Naive B cell (primary cell): ENCODE measurements around the gene ZNF81. TPM values are rescaled to one million over a fixed set of nuclear protein-coding genes. Genes with fewer than 3 reads are reported as not detected.
"Not testable (repeated sequence)": the region's sequence is repeated elsewhere in the genome, so short reads cannot be mapped to it uniquely, and the experiment has no call there.

Experiments
- ATAC-seq, 2 donors: fragments of 150-1000 bp; cut with Tn5 transposase; 2 replicates each; pipeline ENCODE4 v1.10.0; 2021; ENCODE audit warnings: low read depth in 2 of 2, mild to moderate bottlenecking in 2 of 2, moderate library complexity in 2 of 2
- DNase-seq: peaks from one replicate; pipeline ENCODE4 v3.0.0; 2022
- H3K27ac Mint-ChIP-seq, 6 donors: one replicate each; pipeline ENCODE4 v1.8.0; 2020 to 2022; ENCODE audit warnings: mild to moderate bottlenecking in 6 of 6, mixed read lengths in 6 of 6, moderate library complexity in 5 of 6, inconsistent platforms in 2 of 6
- H3K27me3 Mint-ChIP-seq, 3 donors: one replicate each; pipeline ENCODE4 v1.8.0; 2021 to 2022; ENCODE audit warnings: mixed read lengths in 3 of 3, mild to moderate bottlenecking in 1 of 3
- H3K36me3 Mint-ChIP-seq, 2 donors: one replicate each; pipeline ENCODE4 v1.8.0; 2020 to 2022; ENCODE audit warnings: mixed read lengths in 2 of 2, inconsistent platforms in 1 of 2, mild to moderate bottlenecking in 1 of 2
- H3K4me1 Mint-ChIP-seq, 3 donors: one replicate each; pipeline ENCODE4 v1.8.0; 2020 to 2022; ENCODE audit warnings: mixed read lengths in 3 of 3, inconsistent platforms in 1 of 3, mild to moderate bottlenecking in 1 of 3, moderate library complexity in 1 of 3
- H3K4me3 Mint-ChIP-seq, 8 donors: one replicate each; pipeline ENCODE4 v1.8.0; 2020 to 2022; ENCODE audit warnings: mild to moderate bottlenecking in 8 of 8, mixed read lengths in 8 of 8, moderate library complexity in 8 of 8, inconsistent platforms in 2 of 8
- H3K9me3 Mint-ChIP-seq, 7 donors: one replicate each; pipeline ENCODE4 v1.8.0; 2020 to 2022; ENCODE audit warnings: mixed read lengths in 7 of 7, mild to moderate bottlenecking in 5 of 7, inconsistent platforms in 2 of 7, moderate library complexity in 1 of 7
- polyA plus RNA-seq, 6 donors: library from polyadenylated mRNA; unstranded; fragments of 300-500 nt; fragmentation: Illumina TruSeq; gene quantifications; one replicate each; pipeline ENCODE4 v1.2.3, GENCODE V29; 2021; ENCODE audit warnings: low read depth in 6 of 6

The ZNF81 gene
- polyA plus RNA-seq, 6 donors from 2014 or later, result 3.4 to 6.3 (median 5.2) TPM; not detected in 1

DNA sequence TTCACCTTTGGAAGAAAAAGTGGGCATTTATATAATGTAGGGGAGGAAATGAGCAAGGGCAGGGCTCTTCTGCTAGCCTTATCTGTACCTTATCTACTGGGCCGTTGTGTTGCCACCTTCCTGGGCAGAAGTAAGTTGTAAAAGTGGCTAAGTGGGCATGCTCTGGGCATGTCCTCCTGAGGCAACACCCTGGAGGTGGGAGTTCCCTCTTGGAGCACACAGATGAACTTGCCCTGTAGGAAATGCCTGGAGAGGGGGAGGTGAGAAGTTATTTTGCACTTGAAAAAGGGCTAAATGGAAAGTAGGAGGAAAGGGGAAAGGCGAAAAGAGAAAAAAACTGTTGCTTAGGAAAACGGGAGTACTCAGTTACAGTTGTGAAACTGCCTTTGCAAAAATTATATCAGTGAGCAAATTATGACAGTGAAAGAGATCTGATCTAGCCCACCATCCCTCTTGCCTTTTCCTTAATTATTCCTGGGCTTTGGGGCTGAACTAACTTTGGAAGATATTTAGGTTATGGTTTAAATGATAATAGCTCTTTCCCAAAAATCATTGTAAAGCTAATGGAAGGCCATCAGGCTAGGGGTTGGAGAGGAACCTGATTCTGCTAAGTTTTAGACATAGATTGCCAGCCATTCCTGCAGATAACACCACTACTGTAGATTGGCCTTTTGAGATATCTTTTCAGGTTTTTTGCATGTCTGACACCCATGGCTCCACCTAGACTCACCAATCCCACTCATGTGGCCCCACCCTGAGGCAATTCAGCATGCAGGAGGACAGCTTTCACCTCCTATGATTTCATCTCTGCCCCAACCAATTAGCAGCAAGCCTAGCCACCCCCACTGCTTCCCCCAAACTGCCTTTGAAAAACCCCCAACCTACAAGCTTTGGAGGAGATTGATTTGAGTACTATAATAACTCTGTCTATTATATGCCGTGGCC lies 20.5 kb upstream of the ZNF81 start:
- DNase-seq (no peak), ATAC-seq (no peak)
- H3K27me3 Mint-ChIP-seq, result peaks cover 0 to 6% (median 0%) of the 10 kb centered on the region in 3 donors
- no peaks in the 10 kb centered on the region for H3K4me1 Mint-ChIP-seq
- peaks cover 0 to 4% (median 0%) of the 10 kb centered on the region in 7 donors for H3K9me3 Mint-ChIP-seq
- H3K27ac Mint-ChIP-seq, result peak overlapping the region in 1 of 6 donors; percentile 24
- peak overlapping the region in 1 of 8 donors; percentile 35 for H3K4me3 Mint-ChIP-seq
- no peaks in the 10 kb centered on the region for H3K36me3 Mint-ChIP-seq

DNA sequence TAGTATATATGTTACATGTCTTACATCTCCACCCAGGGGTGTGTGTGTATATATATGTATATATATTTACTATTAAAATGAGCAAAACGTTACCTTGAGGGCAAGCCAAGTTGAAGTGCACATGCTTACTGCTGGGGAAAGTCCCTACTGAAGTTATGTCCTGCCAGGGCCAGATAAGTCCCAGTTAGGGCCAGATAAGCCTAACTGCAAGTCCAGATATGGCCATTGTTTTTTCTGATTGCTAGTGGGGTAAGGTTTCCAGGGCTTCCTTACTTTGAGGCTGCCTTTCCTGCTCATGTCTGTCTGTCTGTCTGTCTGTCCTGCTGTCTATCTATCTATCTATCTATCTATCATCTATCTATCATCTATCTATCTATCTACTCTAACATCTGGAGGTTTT lies 19.3 kb upstream of the ZNF81 start:
- H3K27me3 Mint-ChIP-seq, result peaks cover 0 to 6% (median 0%) of the 10 kb centered on the region in 3 donors
- H3K27ac Mint-ChIP-seq, result no peak overlapping the region
- ATAC-seq, result no peak
- H3K4me3 Mint-ChIP-seq, result no peak overlapping the region
- no peaks in the 10 kb centered on the region for H3K36me3 Mint-ChIP-seq
- no peak for DNase-seq
- H3K4me1 Mint-ChIP-seq, result no peaks in the 10 kb centered on the region
- H3K9me3 Mint-ChIP-seq, result peaks cover 0 to 4% (median 0%) of the 10 kb centered on the region in 7 donors

DNA sequence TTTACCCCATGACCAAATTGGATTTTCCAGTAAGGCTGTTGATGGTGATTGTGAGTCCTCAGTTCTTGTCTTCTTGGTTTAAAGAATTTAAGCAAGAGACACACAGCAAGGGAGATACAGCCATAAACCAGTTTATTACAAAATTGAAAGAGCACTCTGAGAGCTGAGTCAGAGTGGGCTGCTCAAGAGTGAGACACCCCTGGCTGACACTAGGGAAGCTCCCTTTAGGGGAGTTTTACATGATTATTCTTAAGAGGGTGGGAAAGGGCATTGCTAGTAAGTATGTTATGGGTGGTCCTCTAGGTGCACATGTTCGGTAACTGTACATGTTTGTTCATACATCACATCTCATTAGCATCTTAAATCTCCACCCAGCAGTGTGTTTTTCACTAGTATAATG lies 18.8 kb upstream of the ZNF81 start:
- no peaks in the 10 kb centered on the region for H3K4me1 Mint-ChIP-seq
- DNase-seq (no peak), ATAC-seq (no peak)
- H3K4me3 Mint-ChIP-seq, result no peak overlapping the region
- no peaks in the 10 kb centered on the region for H3K36me3 Mint-ChIP-seq
- peaks cover 0 to 4% (median 0%) of the 10 kb centered on the region in 7 donors for H3K9me3 Mint-ChIP-seq
- peaks cover 0 to 6% (median 0%) of the 10 kb centered on the region in 3 donors for H3K27me3 Mint-ChIP-seq
- no peak overlapping the region for H3K27ac Mint-ChIP-seq

DNA sequence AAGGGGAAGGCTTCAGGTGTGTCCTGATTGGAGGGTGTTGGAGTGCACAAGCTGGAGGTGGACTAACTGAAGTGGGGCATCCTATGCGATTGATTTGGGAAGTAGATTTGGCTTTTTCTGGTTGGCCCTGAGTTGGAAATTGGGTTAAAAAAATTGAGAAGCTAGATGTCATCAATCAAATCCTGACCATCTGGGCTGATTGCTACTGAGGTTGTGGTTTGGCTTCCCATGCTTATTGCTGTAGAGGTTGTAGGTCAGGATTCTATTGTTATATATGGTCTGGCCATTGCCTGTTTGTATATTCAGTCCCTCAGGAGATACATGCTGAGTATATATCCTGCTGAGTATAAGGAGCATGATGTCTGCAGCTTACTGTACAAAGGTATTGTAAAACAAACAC lies 7.7 kb upstream of the ZNF81 start:
- H3K9me3 Mint-ChIP-seq, result peaks cover 0 to 2% (median 0%) of the 10 kb centered on the region in 7 donors
- H3K27ac Mint-ChIP-seq, result no peak overlapping the region
- H3K27me3 Mint-ChIP-seq, result peaks cover 0 to 3% (median 0%) of the 10 kb centered on the region in 3 donors
- H3K4me3 Mint-ChIP-seq, result no peak overlapping the region
- DNase-seq, result no peak
- ATAC-seq, result no peak
- H3K4me1 Mint-ChIP-seq, result no peaks in the 10 kb centered on the region
- no peaks in the 10 kb centered on the region for H3K36me3 Mint-ChIP-seq

DNA sequence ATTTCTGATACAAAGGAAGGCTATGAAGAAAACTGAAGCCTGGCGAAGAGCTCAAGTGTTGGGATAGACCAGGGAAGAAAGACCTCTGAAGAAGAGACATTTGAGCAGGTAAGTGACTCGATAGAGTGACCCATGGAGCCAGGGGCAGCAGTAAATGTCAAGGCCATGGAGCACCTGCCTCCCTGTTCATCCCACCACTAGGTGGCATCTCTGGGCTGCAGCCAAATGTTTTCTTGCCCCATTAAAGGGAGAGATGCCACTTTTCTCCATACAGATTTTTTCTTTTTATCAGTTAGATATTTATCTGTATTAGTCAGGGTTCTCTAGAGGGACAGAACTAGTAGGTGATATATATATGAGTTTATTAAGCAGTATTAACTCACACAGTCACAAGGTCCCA lies 4.9 kb upstream of the ZNF81 start:
- peaks cover 4 to 14% (median 6%) of the 10 kb centered on the region in 3 donors for H3K4me1 Mint-ChIP-seq
- no peaks in the 10 kb centered on the region for H3K36me3 Mint-ChIP-seq
- ATAC-seq (peak in 1 of 2 donors; percentile 18), DNase-seq (peak; percentile 43)
- H3K27ac Mint-ChIP-seq, result no peak overlapping the region
- H3K4me3 Mint-ChIP-seq, result no peak overlapping the region
- H3K27me3 Mint-ChIP-seq, result no peaks in the 10 kb centered on the region
- peaks cover 0 to 2% (median 0%) of the 10 kb centered on the region in 7 donors for H3K9me3 Mint-ChIP-seq

DNA sequence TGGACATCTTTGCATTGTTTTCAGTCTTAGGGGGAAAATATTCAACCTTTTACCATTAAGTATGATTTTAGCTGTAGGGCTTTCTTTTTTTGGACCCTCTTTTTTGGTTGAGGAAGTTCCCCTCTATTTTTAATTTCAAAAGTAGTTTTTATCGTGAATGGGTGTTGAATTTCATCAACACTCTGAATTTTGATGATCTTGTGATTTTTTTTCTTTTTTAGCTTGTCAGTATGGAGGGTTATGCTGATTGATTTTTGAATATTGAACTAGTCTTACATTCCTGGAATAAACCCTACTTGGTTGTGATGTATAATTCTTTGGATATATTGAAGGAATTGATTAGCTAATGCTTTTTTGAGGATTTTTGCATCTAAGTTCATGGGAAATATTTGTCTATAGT lies 1.7 kb downstream of the ZNF81 start:
- Mint-ChIP-seq H3K4me1 (peaks cover 14 to 33% (median 25%) of the 10 kb centered on the region in 3 donors), H3K27ac (peak overlapping the region in 2 of 6 donors; percentile 17 to 44), H3K9me3 (no peaks in the 10 kb centered on the region), H3K4me3 (peak overlapping the region in 2 of 8 donors; percentile 32 to 33), H3K27me3 (no peaks in the 10 kb centered on the region), H3K36me3 (no peaks in the 10 kb centered on the region)
- DNase-seq, result no peak
- ATAC-seq, result no peak

DNA sequence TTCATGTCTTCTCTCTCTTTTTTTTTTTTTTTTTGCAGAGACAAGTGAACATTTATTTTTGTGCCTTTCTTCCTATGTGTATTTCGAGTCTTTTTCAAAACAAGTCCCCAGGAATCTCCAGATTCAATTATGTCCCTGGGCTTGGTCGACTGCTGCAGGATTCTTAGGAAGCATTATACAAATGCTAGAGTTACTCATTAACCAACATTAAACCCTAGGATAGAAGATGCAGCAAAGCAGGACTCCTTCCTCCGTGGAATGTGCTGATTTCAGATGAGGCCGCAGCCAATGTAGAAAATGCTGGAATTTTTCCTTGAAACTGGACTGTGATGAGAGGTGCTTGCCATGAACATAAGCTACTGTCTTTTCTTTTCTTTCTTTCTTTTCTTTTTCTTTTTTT lies 3.4 kb downstream of the ZNF81 start:
- ATAC-seq (no peak), DNase-seq (no peak)
- Mint-ChIP-seq H3K27me3 (no peaks in the 10 kb centered on the region), H3K36me3 (no peaks in the 10 kb centered on the region), H3K27ac (peak overlapping the region in 1 of 6 donors; percentile 28), H3K4me3 (peak overlapping the region in 1 of 8 donors; percentile 2), H3K9me3 (no peaks in the 10 kb centered on the region), H3K4me1 (peaks cover 14 to 33% (median 27%) of the 10 kb centered on the region in 3 donors)

DNA sequence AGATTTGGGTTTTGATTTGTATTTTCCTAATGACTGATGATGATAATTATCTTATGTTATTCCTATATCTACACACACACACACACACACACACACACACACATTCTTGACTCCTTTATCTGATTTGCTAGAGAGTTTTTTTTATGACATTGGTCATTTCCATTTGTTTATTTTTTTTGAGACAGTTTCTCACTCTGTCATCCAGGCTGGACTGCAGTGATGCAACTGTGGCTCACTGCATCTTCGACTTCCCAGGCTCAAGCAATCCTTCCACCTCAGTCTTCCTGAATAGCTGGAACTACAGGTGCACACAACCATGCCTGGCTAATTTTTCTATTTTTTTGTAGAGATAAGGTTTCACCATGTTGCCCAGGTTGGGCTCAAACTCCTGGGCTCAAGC lies 6.7 kb downstream of the ZNF81 start:
- Mint-ChIP-seq H3K27ac (no peak overlapping the region), H3K9me3 (no peaks in the 10 kb centered on the region), H3K36me3 (peaks cover 0 to 4% of the 10 kb centered on the region in 2 donors), H3K4me1 (peaks cover 6 to 16% (median 11%) of the 10 kb centered on the region in 3 donors), H3K4me3 (no peak overlapping the region), H3K27me3 (no peaks in the 10 kb centered on the region)
- ATAC-seq (no peak), DNase-seq (no peak)

DNA sequence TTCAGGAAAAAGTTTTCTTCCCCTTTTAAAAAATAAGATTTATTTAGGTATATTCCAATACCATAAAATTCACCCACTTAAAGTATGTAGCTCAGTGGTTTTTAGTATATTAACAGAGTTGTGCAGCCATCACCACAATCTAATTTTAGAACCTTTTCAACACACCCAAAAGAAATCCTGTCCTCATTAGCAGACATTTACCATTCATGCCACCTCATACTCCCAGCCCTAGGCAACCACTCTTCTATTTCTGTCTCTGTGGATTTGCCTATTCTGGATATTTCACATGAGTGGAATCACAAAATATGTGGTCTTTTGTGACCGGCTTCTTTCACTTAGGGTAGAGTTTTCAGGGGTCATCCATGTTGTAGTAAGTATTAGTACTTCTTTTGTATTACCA lies 7.4 kb downstream of the ZNF81 start:
- H3K4me3 Mint-ChIP-seq, result no peak overlapping the region
- H3K27me3 Mint-ChIP-seq, result no peaks in the 10 kb centered on the region
- no peaks in the 10 kb centered on the region for H3K9me3 Mint-ChIP-seq
- peaks cover 6 to 16% (median 6%) of the 10 kb centered on the region in 3 donors for H3K4me1 Mint-ChIP-seq
- ATAC-seq, result no peak
- no peak for DNase-seq
- H3K36me3 Mint-ChIP-seq, result peaks cover 0 to 4% of the 10 kb centered on the region in 2 donors
- H3K27ac Mint-ChIP-seq, result peak overlapping the region in 1 of 6 donors; percentile 88

DNA sequence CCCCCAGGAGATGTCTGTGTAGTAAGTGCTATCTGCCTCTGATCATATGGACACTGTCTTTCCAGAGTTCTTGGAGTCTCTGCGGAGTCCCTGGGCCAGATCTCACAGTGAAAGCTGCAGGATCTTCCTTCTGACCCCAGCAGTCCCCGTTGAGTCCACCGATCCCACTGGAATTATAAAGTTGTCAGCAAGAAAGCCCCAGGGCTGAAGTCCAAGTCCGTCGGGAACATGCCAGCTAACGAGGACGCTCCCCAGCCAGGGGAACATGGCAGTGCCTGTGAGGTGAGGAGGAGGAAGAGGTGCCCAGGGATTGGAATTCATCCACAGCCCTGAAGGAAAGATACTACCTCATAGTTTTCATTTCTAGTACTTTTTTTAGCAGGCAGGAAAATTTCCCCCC lies 9.3 kb downstream of the ZNF81 start:
- Mint-ChIP-seq H3K27ac (peak overlapping the region in 1 of 6 donors; percentile 33), H3K36me3 (peaks cover 0 to 4% of the 10 kb centered on the region in 2 donors), H3K27me3 (no peaks in the 10 kb centered on the region), H3K9me3 (no peaks in the 10 kb centered on the region), H3K4me1 (peaks cover 6 to 26% (median 6%) of the 10 kb centered on the region in 3 donors), H3K4me3 (no peak overlapping the region)
- no peak for ATAC-seq
- DNase-seq, result no peak

DNA sequence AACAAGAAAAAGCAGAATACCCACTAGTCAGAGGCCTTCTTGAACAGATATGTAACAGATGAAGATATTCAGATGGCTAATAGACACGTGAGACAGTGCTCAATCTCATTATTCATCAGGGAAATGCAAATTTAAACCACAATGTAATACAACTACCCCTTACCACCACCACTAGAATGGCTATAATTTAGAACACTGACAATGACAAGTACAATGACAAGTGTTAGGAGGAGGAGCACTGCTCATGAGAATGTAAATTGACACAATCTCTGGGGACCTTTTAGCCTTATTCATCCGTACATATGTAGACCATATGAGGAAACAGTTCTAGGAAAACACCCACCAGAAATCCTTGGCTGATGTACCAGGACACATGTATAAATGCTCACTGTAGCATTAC lies 13.1 kb downstream of the ZNF81 start:
- DNase-seq (no peak), ATAC-seq (peak in 1 of 2 donors; percentile 21)
- Mint-ChIP-seq H3K9me3 (no peaks in the 10 kb centered on the region), H3K27ac (peak overlapping the region in 2 of 6 donors; percentile 63 to 68), H3K27me3 (no peaks in the 10 kb centered on the region), H3K4me1 (peaks cover 0 to 14% (median 0%) of the 10 kb centered on the region in 3 donors), H3K36me3 (peaks cover 0 to 4% of the 10 kb centered on the region in 2 donors), H3K4me3 (no peak overlapping the region)

DNA sequence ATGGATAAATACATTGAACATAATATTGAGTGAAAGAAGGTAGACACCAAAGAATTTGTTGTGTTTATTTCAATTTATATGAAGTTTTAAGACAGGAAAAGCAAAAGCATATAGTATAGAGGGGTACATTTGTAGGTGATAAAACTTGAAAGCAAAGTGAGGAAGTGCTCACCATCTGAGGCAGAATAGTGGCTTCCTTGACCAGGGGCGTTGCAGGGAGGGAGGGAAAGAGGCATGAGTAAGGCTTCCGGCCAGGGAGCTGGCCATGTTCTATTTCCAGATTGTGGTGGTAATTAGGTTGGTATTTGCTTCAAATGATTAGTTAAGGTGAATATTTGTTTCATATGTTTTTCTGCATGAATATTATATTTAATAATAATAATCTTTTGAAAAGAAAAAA lies 13.7 kb downstream of the ZNF81 start:
- H3K27ac Mint-ChIP-seq, result peak overlapping the region in 1 of 6 donors; percentile 63
- not testable (repeated sequence) for H3K4me3 Mint-ChIP-seq, DNase-seq

DNA sequence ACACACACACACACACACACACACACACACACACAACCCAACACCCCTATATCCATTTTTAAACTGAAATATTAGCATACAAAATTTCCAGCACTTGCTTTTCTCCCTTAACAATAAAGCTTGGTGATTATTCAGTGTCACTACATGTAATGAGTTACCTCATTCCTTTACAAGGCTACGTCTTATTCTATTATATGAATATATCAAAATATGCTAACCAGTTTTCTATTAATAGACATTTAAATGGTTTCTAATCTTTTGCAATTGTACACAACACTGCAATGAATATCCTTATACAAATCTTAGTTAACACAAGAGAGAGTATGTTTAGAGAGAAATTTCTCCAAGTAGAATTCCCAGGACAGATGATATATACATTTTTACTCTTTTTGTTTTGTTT lies 14.2 kb downstream of the ZNF81 start:
- no peak overlapping the region for H3K27ac Mint-ChIP-seq
- H3K4me3 Mint-ChIP-seq, result no peak overlapping the region
- H3K9me3 Mint-ChIP-seq, result no peaks in the 10 kb centered on the region

More for the DNA sequence above, 13.7 kb downstream of the ZNF81 start:
- H3K36me3 Mint-ChIP-seq, H3K9me3 Mint-ChIP-seq, H3K27me3 Mint-ChIP-seq, ATAC-seq: not testable (repeated sequence)
- peaks cover 0 to 14% (median 0%) of the 10 kb centered on the region in 3 donors for H3K4me1 Mint-ChIP-seq

DNA sequence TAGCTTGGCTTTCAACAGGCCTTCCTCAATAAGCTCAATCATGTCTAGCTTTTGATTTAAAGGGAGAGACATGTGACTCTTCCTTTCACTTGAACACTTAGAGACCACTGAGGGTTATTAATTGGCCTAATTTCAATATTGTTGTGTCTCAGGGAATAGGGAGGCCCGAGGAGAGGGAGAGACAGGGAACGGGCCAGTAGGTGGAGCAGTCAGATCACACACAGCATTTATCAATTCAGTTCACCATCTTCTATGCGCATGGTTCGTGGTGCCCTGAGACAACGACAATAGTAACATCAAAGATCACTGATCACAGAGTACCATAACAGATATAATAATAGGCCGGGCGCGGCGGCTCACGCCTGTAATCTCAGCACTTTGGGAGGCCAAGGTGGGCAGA lies 17.8 kb downstream of the ZNF81 start:
- Mint-ChIP-seq H3K27ac (no peak overlapping the region), H3K4me3 (no peak overlapping the region), H3K36me3 (peaks cover 0 to 3% of the 10 kb centered on the region in 2 donors)

More for the DNA sequence above, 14.2 kb downstream of the ZNF81 start:
- no peak for ATAC-seq
- Mint-ChIP-seq H3K27me3 (no peaks in the 10 kb centered on the region), H3K4me1 (peaks cover 0 to 14% (median 0%) of the 10 kb centered on the region in 3 donors), H3K36me3 (peaks cover 0 to 4% of the 10 kb centered on the region in 2 donors)
- no peak for DNase-seq

More for the DNA sequence above, 17.8 kb downstream of the ZNF81 start:
- Mint-ChIP-seq H3K9me3 (peaks cover 0 to 2% (median 0%) of the 10 kb centered on the region in 7 donors), H3K27me3 (no peaks in the 10 kb centered on the region), H3K4me1 (peaks cover 0 to 10% (median 0%) of the 10 kb centered on the region in 3 donors)
- DNase-seq, result no peak
- peak in 1 of 2 donors; percentile 55 for ATAC-seq
